ENCODE data around the gene ANKIB1.

DNA sequence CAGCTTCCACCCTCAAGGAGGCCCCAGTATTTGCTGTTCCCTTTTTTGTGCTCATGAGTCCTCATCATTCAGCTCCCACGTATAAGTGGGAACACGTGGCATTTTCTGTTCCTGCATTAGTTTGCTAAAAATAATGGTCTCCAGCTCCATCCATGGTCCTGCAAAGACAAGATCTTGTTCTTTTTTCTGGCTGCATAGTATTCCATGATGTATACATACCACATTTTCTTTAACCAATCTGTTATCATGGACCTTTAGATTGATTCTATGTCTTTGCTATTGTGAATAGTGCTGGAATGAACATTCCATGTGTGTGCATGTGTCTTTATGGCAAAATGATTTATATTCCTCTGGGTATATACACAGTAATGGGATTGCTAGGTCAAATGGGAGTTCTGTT, 17.0 kb upstream of the ANKIB1 start:
- TF ChIP-seq POLR2A (IDR thresholded peaks at IDR 0.05) = no peak
- TF ChIP-seq, protein P1, sequence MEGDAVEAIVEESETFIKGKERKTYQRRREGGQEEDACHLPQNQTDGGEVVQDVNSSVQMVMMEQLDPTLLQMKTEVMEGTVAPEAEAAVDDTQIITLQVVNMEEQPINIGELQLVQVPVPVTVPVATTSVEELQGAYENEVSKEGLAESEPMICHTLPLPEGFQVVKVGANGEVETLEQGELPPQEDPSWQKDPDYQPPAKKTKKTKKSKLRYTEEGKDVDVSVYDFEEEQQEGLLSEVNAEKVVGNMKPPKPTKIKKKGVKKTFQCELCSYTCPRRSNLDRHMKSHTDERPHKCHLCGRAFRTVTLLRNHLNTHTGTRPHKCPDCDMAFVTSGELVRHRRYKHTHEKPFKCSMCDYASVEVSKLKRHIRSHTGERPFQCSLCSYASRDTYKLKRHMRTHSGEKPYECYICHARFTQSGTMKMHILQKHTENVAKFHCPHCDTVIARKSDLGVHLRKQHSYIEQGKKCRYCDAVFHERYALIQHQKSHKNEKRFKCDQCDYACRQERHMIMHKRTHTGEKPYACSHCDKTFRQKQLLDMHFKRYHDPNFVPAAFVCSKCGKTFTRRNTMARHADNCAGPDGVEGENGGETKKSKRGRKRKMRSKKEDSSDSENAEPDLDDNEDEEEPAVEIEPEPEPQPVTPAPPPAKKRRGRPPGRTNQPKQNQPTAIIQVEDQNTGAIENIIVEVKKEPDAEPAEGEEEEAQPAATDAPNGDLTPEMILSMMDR (IDR thresholded peaks at IDR 0.05) = no peak
